MM.1S (cell line): ENCODE measurements around the gene SREBF2.

Source experiments
- DNase-seq: peaks from one replicate; pipeline ENCODE4 v3.0.0-alpha.2; 2015
- H2AFZ ChIP-seq: fragments of 300-600 bp; sonication (generic); 2 replicates; pipeline ENCODE4 v1.6.0; 2016; ENCODE audit warnings: antibody characterized with exemption, low read length
- H3F3A ChIP-seq: fragments of 300-600 bp; sonication (generic); 2 replicates; pipeline ENCODE4 v1.6.1; 2016; ENCODE audit warnings: mild to moderate bottlenecking, antibody characterized with exemption, low read length, moderate library complexity, mixed read lengths; ENCODE audit not compliant: insufficient read depth
- H3K27ac ChIP-seq: fragments of 300-600 bp; sonication (generic); 2 replicates; pipeline ENCODE4 v1.5.1; 2016; ENCODE audit warnings: mild to moderate bottlenecking, low read length
- H3K27me3 ChIP-seq: fragments of 300-600 bp; sonication (generic); replicated peaks from 2 replicates; pipeline ENCODE4 v1.6.0; 2016; ENCODE audit warnings: low read length; ENCODE audit not compliant: insufficient read depth
- H3K36me3 ChIP-seq: fragments of 300-600 bp; sonication (generic); replicated peaks from 2 replicates; pipeline ENCODE4 v1.6.1; 2016; ENCODE audit warnings: mild to moderate bottlenecking, low read length, mixed read lengths; ENCODE audit not compliant: insufficient read depth
- H3K4me1 ChIP-seq: fragments of 300-600 bp; sonication (generic); 2 replicates; pipeline ENCODE4 v1.6.1; 2016; ENCODE audit warnings: low read length, mixed read lengths
- H3K4me2 ChIP-seq: fragments of 300-600 bp; sonication (generic); 2 replicates; pipeline ENCODE4 v1.6.0; 2016; ENCODE audit warnings: low read depth, low read length
- H3K4me3 ChIP-seq: fragments of 300-600 bp; sonication (generic); 2 replicates; pipeline ENCODE4 v1.5.1; 2016; ENCODE audit warnings: low read length, mixed read lengths
- H3K79me2 ChIP-seq: fragments of 300-600 bp; sonication (generic); 2 replicates; pipeline ENCODE4 v1.6.1; 2016; ENCODE audit warnings: mixed run types, low read length, mixed read lengths
- H3K9ac ChIP-seq: fragments of 300-600 bp; sonication (generic); 2 replicates; pipeline ENCODE4 v1.6.1; 2016; ENCODE audit warnings: low read length, mixed read lengths
- H3K9me2 ChIP-seq: fragments of 300-600 bp; sonication (generic); replicated peaks from 2 replicates; pipeline ENCODE4 v1.6.1; 2016; ENCODE audit warnings: mild to moderate bottlenecking, low read length, mixed read lengths; ENCODE audit not compliant: insufficient read depth
- H3K9me3 ChIP-seq: fragments of 300-600 bp; sonication (generic); replicated peaks from 2 replicates; pipeline ENCODE4 v1.6.1; 2016; ENCODE audit warnings: mild to moderate bottlenecking, low read length, mixed read lengths; ENCODE audit not compliant: insufficient read depth
- H4K20me1 ChIP-seq: fragments of 300-600 bp; sonication (generic); 2 replicates; pipeline ENCODE4 v1.6.1; 2016; ENCODE audit warnings: mild to moderate bottlenecking, low read length, moderate library complexity, mixed read lengths; ENCODE audit not compliant: insufficient read depth
- EZH2 ChIP-seq: fragments of 300-600 bp; sonication (generic); optimal IDR thresholded peaks from 2 replicates; pipeline ENCODE3; 2017; ENCODE audit warnings: low read depth, mild to moderate bottlenecking, antibody characterized with exemption, low read length, mixed read lengths
- EZH2phosphoT487 ChIP-seq: fragments of 300-600 bp; sonication (generic); IDR thresholded peaks from 2 replicates; pipeline ENCODE4 v1.6.1; 2018; ENCODE audit warnings: antibody characterized with exemption, low read length
- TF ChIP-seq, protein P1 (sequence below): fragments of 300-600 bp; sonication (generic); IDR thresholded peaks from 2 replicates; pipeline ENCODE4 v1.5.1; 2016; ENCODE audit warnings: antibody characterized with exemption, low read length, mixed read lengths

SREBF2 gene

DNA sequence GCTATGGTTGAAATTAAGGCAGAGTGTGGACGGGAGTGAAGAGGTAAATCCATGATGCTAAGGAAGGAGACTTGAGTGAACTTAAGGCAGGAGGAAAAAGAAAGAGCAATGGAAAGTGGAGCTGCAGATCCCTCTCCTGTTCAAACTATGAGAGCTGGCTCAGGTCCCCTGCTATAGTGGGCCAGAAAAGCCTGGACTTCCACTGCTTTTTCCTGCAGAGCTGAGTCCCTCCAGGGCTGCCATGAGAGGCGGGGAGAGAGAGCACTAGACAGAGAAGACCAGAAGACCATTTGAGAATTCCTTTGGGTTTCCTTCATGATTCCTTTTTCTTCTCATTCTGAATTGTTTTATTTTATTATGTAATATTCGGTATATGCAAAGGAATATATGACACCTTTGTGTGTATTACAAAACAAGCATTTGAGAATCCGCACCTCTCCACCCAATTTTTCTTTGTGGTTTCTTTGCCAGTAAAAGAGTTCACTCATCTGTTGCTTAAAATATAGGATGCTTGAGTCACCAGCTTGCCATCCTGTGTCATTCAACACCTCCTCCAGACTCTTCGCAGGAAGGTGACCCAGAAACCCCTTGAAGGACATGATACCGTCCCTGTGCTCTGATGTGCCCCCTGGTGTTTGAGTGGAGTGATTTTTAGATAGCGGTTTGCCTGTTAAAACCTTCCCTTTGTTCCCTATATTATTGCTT, 24.4 kb downstream of the SREBF2 start:
- Histone ChIP-seq H3K9me2 (no peaks in the 10 kb centered on the region), H3K4me3 (no peak overlapping the region), H3K4me2 (no peak overlapping the region), H3K9ac (no peak overlapping the region), H3K9me3 (no peaks in the 10 kb centered on the region), H2AFZ (no peak overlapping the region), H3K36me3 (0 out of 2 replicates have a peak, but pooled peaks cover 7% of the 10 kb centered on the region), H3K27ac (no peak overlapping the region), H4K20me1 (peaks cover 69% of the 10 kb centered on the region), H3K27me3 (no peaks in the 10 kb centered on the region), H3K79me2 (peaks cover 99% of the 10 kb centered on the region), H3K4me1 (no peaks in the 10 kb centered on the region), H3F3A (no peaks in the 10 kb centered on the region)
- TF ChIP-seq, protein P1, sequence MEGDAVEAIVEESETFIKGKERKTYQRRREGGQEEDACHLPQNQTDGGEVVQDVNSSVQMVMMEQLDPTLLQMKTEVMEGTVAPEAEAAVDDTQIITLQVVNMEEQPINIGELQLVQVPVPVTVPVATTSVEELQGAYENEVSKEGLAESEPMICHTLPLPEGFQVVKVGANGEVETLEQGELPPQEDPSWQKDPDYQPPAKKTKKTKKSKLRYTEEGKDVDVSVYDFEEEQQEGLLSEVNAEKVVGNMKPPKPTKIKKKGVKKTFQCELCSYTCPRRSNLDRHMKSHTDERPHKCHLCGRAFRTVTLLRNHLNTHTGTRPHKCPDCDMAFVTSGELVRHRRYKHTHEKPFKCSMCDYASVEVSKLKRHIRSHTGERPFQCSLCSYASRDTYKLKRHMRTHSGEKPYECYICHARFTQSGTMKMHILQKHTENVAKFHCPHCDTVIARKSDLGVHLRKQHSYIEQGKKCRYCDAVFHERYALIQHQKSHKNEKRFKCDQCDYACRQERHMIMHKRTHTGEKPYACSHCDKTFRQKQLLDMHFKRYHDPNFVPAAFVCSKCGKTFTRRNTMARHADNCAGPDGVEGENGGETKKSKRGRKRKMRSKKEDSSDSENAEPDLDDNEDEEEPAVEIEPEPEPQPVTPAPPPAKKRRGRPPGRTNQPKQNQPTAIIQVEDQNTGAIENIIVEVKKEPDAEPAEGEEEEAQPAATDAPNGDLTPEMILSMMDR = peak; percentile 58
- no peak for TF ChIP-seq EZH2phosphoT487
- no peak for DNase-seq

DNA sequence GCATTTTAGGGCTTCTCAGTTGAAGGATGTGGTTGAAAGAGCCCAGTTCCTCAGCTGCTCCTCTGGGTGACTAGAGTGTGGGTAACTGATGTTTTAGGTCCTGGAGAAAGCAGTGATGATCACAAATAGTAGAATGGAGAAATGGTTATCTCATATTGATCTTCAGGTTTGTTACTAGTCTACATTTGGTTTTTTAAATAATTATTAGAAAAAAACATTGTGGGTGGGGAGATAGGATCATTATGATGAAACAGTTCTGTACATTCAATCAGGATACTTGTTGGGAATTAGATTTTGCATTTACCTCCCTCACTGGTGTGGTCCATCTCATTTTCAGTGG, 24.9 kb downstream of the SREBF2 start:
- H3K27ac ChIP-seq = no peak overlapping the region
- TF ChIP-seq EZH2phosphoT487 = no peak
- TF ChIP-seq, protein P1 = no peak
- TF ChIP-seq EZH2 = no peak
- H3F3A ChIP-seq = no peaks in the 10 kb centered on the region
- peaks cover 71% of the 10 kb centered on the region for H4K20me1 ChIP-seq
- H3K4me2 ChIP-seq = no peak overlapping the region
- H3K4me1 ChIP-seq = no peaks in the 10 kb centered on the region
- H2AFZ ChIP-seq = no peak overlapping the region
- no peaks in the 10 kb centered on the region for H3K9me2 ChIP-seq
- H3K27me3 ChIP-seq = no peaks in the 10 kb centered on the region
- no peak for DNase-seq
- H3K36me3 ChIP-seq = 0 out of 2 replicates have a peak, but pooled peaks cover 7% of the 10 kb centered on the region
- peaks cover 99% of the 10 kb centered on the region for H3K79me2 ChIP-seq
- no peaks in the 10 kb centered on the region for H3K9me3 ChIP-seq
- no peak overlapping the region for H3K9ac ChIP-seq
- no peak overlapping the region for H3K4me3 ChIP-seq

DNA sequence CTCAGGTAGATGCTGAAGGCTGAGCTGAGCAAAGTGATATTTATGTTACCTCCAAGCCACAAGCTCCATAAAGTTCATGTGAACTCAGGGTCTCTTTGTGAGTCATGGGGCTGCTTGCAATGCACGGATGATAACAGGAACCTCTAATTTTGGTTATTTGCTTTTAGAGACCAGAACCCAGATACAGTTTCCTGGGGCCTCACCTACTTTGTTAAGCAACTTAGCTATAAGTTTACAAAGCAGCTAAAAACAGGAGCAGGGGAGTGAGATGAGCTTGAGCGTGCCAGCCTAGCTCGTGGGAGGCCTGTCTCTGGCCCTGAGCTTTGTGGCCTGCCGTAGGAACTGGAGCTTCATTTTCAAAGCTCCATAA, 29.2 kb downstream of the SREBF2 start:
- Histone ChIP-seq H3K9ac (no peak overlapping the region), H2AFZ (no peak overlapping the region), H4K20me1 (peaks cover 66% of the 10 kb centered on the region), H3K4me2 (no peak overlapping the region), H3K27ac (no peak overlapping the region), H3K79me2 (peaks cover 98% of the 10 kb centered on the region), H3K9me3 (no peaks in the 10 kb centered on the region), H3F3A (no peaks in the 10 kb centered on the region), H3K4me1 (no peaks in the 10 kb centered on the region), H3K9me2 (no peaks in the 10 kb centered on the region), H3K36me3 (peaks cover 15% of the 10 kb centered on the region; the same call in 1 of the 2 replicates), H3K27me3 (no peaks in the 10 kb centered on the region), H3K4me3 (no peak overlapping the region)
- DNase-seq = no peak
- no peak for TF ChIP-seq EZH2phosphoT487
- no peak for TF ChIP-seq EZH2
- TF ChIP-seq, protein P1 = no peak
